ENCODE data around the gene TRAF1.

Gene TRAF1

GRCh38 chr9:120866651-120867050 lies 59.9 kb downstream of the TRAF1 start:
- no peak for DNase-seq

DNA sequence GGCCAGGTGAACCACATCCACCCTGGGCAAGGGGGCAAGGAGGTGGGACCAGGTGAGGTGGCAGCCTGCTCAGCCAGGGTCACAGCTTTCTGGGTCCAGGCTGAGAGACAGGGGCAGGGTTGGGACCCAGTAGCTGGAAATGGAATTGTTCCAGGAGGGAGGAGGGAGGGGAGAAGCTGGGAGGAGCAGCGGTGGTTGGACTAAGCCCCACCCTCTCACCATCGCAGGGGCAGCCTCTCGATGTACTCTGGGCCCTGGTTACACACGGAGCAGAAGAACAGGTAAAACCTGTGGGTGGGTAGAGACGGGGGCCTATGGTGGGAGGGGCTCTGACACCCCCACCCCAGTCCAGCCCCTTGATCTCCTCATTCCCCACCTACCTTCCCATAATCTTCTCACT lies 60.8 kb downstream of the TRAF1 start:
- no peak for DNase-seq

- DNase-seq, result no peak
Observed at GRCh38 chr9:120865176-120865575, 61.4 kb downstream of the TRAF1 start.

- no peak for DNase-seq
Observed at GRCh38 chr9:120864719-120865118, 61.9 kb downstream of the TRAF1 start.

DNA sequence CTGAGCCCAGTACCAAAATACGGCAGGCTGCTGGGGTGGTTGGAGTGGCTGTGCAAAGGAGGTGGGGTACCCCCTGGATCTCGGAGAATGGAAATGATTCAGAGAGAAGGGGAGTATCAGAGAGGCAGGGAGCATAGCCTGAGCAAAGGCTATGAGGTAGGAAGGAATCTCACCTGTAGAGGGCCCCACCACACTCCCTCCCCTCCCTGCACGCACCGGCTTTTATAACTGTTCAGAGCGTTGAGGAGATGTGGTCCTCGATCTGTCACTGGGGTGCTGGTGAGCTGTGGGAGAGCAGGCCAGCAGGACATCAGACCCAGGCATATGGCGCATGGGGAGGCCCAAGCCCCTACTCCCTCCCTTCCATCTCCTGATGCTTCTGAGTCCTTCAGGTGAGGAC lies 62.8 kb downstream of the TRAF1 start:
- no peak for DNase-seq

DNA sequence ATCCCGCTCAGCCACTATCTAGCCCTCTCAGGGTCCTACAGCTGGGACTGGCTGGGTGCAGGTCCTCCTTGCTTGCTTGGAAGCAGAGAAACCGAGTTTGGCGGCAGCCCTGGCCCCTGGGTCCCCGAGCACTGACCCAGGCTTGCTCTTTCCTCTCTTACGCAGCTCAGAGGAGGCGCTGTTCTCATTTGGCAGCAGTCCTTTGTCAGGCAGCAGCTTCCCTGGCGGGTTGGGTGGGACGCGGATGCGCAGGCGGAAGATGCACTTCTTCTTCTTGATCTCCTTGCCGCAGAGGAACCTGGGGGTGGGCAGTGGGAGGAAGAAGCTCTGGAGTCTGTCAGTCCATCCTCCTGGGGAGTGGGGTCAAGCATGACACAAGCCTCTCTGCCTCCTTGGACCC lies 64.1 kb downstream of the TRAF1 start:
- DNase-seq, result no peak

GRCh38 chr9:120861935-120862334 lies 64.7 kb downstream of the TRAF1 start:
- no peak for DNase-seq

DNA sequence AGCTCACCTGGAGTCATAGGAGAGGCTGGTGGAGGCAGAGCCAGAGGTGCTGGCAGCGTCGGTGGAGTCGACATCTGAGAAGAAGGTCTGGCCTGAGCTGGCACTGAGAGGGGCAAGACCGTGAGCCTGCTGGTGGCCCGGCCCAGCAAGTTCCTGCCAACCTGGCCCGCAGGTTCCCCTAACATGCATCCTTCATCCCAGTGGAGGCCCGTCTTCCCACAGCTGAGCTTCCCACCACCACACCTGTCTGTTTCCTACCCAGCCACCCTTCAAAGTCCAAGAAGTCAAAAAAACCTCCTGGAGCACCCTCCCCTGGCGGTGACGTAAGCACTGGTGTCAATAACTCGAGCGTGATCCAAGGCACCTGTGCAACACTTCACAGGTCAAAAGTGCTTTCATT lies 66.5 kb downstream of the TRAF1 start:
- DNase-seq, result no peak

GRCh38 chr9:120859361-120859760 lies 67.2 kb downstream of the TRAF1 start:
- no peak for DNase-seq

DNA sequence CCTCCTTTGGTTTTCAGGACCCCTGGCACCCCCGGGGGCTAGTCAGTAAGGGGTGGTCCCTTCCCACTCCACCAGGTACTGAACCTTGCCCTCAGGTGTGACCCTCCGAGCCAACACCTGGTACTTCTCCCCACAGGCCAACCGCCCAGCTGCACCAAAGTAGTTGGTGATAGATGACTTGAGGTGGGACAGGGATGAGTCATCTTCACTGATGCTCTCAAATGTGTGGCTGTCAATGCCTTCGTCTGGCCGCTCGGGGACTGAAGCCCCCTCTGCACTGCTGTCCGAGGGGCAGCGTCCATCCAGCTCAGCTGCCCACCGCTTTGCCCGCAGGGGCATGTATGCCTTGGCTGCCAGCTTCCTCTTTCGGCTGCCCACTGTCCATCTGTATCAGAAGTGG lies 68.7 kb downstream of the TRAF1 start:
- no peak for DNase-seq

DNA sequence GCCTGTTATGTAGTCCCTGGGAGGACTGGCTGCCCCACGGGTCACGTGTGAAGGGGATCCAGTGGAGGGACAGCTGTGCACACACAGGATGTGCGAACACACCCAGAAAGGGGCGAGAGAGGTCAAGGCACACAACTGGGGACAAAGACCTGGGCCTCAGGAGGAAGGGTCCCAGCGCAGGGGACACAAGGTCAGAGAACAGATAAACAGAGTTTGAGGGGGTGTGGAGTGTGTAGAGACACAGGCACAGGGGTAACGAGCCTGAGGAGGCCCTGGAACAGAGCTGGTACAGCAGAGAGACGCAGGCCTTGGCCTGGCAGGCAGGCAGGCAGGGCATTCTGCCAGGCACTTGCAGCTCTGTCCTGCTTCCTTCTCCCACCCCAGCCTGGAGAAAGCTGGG lies 69.1 kb downstream of the TRAF1 start:
- no peak for DNase-seq

DNA sequence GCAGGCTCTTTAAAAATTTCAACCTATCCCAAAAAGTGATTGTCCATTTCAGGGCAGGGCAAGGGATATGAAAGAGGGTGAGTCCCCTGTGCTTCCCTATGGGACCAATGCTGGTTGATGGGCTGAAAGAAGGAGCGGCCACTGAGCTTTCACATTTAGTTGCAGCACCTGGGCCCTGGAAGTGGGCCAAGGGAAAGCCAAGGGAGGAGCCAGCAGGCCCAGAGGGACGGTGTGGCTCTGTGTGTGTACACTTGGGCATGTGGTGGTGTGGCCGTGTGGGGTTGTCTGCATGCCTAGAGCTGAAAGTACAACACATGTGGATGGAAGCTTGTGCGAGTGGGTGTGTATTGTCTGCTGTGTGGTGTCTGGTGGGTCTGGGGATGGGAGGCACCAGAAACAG lies 69.9 kb downstream of the TRAF1 start:
- DNase-seq, result no peak

DNA sequence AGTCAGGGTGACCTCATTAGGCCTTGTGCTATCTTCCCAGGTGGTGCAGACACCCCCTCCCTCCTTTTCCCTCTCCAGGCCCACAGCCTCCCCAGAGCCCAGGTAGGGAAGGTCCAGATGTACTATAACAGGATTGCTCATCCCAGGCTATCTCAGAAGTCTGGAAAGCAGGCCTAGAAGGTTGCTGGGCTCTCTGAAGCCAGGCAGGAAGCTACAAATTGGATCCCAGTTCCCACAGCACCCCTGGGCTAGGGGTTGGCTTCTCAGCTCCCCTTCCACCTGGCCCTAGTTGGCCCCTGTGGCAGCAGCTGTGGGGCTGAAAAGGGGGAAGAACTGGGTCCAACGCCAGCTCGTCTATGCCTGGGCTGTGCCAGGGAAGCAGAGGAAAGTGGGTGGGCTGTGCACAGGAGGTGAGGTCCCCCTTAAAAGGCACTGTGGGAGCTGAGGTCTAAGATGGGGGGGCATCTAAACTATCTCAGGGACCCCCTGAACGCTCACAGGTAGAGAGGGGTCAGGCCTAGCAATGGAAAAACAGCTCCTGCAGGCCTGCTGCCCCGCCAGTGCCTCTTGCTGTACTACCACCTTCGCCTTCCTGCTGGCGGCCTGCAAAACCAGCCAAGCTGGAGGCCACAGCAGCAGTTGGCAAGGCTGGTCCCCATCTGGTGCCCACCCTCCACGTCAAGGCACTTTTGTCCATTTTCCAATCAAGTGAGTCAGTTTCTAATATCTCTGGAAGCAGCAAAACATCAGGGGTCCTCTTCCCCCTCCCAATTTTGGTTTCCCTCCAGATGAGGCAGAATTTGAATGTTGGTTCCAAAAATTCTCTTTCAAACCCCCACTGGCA lies 70.5 kb downstream of the TRAF1 start:
- no peak for DNase-seq

DNA sequence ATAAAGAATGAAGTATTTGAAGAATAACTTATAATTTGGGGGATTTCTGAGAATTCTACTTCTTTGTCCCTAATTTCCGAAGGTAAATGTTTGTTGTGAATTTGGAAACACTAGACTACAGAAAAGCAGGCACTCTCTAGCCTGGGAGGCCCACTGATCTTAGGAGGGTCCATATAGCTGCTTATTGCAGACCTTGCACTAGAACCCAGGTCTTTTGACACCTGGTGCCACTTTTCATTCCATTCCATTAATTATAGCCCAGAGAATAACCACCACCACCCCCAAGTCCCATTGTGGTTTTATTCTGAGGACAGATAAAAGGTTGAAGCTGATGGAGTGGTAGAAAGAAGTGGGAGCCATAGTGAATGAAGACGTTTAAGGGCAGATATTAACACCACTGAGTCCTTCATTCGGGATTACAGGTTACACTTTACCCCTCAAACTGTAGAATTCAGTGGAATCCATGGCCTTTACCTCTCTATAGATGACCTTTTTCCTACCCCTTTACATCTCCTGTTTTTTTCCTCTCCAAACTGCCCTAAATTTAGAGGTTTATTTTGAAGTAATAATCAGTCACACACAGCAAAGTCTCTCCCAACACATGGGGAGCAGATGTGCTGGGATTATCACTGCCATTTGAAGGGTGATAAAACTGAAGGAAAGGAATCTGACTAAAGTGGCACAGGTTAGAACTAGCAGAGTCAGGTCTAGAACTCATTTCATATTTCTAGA lies 71.8 kb downstream of the TRAF1 start:
- DNase-seq, result no peak

DNA sequence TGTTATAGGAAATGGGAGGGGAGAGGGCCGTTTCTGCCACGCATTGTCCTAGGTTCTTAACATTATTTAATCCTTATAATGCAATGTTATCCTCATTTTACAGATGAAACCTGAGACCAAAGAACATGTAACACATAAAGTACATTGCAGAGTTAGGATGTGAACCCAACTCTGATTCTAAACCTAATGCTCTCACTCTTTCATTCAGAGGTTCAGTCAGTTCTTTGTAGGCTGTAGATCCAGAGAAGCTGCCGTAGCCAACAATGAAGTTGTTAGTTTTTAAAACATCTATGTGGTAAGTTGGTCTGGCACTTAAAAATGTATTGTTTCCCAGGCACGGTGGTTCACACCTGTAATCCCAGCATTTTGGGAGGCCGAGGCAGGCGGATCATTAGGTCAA lies 73.4 kb downstream of the TRAF1 start:
- DNase-seq, result no peak

Data from CD4-positive, alpha-beta T cell treated with Interferon alpha-2 for 1 hour (primary cell).